Keratinocyte (primary cell): ENCODE data around the gene MAN1C1. TPM values are rescaled to one million over a fixed set of nuclear protein-coding genes. Genes with fewer than 3 reads are reported as not detected.
"Not testable (repeated sequence)": the region's sequence is repeated elsewhere in the genome, so short reads cannot be mapped to it uniquely, and the experiment has no call there.

Experiments used
- DNase-seq: peaks from one replicate; pipeline ENCODE4 v3.0.0-alpha.2; 2011; ENCODE audit warnings: low read depth, missing footprints, low spot score
- FAIRE-seq: peaks from 2 replicates; lab custom pipeline; 2011; peaks lifted over from hg19 to GRCh38; lab: Jason Lieb, UNC
- H2AFZ ChIP-seq: 2 replicates; pipeline ENCODE4 v1.6.0; 2012; ENCODE audit warnings: low read length, control low read depth, inconsistent platforms; ENCODE audit not compliant: control insufficient read depth
- H3K27ac ChIP-seq: 2 replicates; pipeline ENCODE4 v1.5.1; 2011; ENCODE audit warnings: low read length; ENCODE audit not compliant: control insufficient read depth, insufficient read depth
- H3K27me3 ChIP-seq: 3 replicates; pipeline ENCODE4 v1.6.0; 2011; ENCODE audit warnings: low read length; ENCODE audit not compliant: control insufficient read depth, insufficient read depth; ENCODE audit errors: extremely low read depth
- H3K36me3 ChIP-seq, 2 experiments: 2 replicates in 1 of 2; 3 replicates in 1 of 2; pipeline ENCODE4 v1.5.1; 2011; ENCODE audit warnings: low read length in 2 of 2, mild to moderate bottlenecking in 1 of 2; ENCODE audit not compliant: control insufficient read depth in 2 of 2, insufficient read depth in 2 of 2; ENCODE audit errors: extremely low read depth in 1 of 2
- H3K4me1 ChIP-seq: 3 replicates; pipeline ENCODE4 v1.5.1; 2011; ENCODE audit warnings: low read length; ENCODE audit not compliant: control insufficient read depth, insufficient read depth; ENCODE audit errors: extremely low read depth
- H3K4me2 ChIP-seq: 3 replicates; pipeline ENCODE4 v1.6.0; 2011; ENCODE audit warnings: low read depth, low read length; ENCODE audit not compliant: control insufficient read depth, insufficient read depth; ENCODE audit errors: extremely low read depth
- H3K4me3 ChIP-seq, 3 experiments: fragments of 200-600 bp in 1 of 3; sonication (generic) in 1 of 3; 2 replicates in 2 of 3; 3 replicates in 1 of 3; pipeline ENCODE4 v1.5.1; 2011 to 2016; ENCODE audit warnings: low read length in 3 of 3, mild to moderate bottlenecking in 3 of 3, control low read depth in 2 of 3, inconsistent platforms in 1 of 3, low read depth in 1 of 3, mixed read lengths in 1 of 3, mixed run types in 1 of 3, moderate library complexity in 1 of 3; ENCODE audit not compliant: control insufficient read depth in 2 of 3, insufficient read depth in 2 of 3; ENCODE audit errors: extremely low read depth in 1 of 3
- H3K79me2 ChIP-seq: 2 replicates; pipeline ENCODE4 v1.6.0; 2012; ENCODE audit warnings: low read length; ENCODE audit not compliant: control insufficient read depth, insufficient read depth
- H3K9ac ChIP-seq: 3 replicates; pipeline ENCODE4 v1.6.0; 2011; ENCODE audit warnings: low read length; ENCODE audit not compliant: control insufficient read depth, insufficient read depth; ENCODE audit errors: extremely low read depth
- H3K9me1 ChIP-seq: 3 replicates; pipeline ENCODE4 v1.6.0; 2011; ENCODE audit warnings: low read length; ENCODE audit not compliant: control insufficient read depth, insufficient read depth; ENCODE audit errors: extremely low read depth
- H3K9me3 ChIP-seq: 2 replicates; pipeline ENCODE4 v1.5.1; 2012; ENCODE audit warnings: low read depth, low read length; ENCODE audit not compliant: control insufficient read depth
- H4K20me1 ChIP-seq: 3 replicates; pipeline ENCODE4 v1.6.0; 2011; ENCODE audit warnings: low read length; ENCODE audit not compliant: control insufficient read depth, insufficient read depth; ENCODE audit errors: extremely low read depth
- CTCF ChIP-seq, 3 experiments: IDR thresholded peaks in 1 of 3; conservative IDR thresholded peaks in 1 of 3; optimal IDR thresholded peaks in 1 of 3; 2 replicates in 2 of 3; 3 replicates in 1 of 3; pipeline versions ENCODE3 to v1.5.1; 2011; ENCODE audit warnings: low read length in 3 of 3, mild to moderate bottlenecking in 3 of 3, moderate library complexity in 2 of 3, control low read depth in 1 of 3, inconsistent platforms in 1 of 3; ENCODE audit not compliant: insufficient read depth in 2 of 3; ENCODE audit errors: extremely low read depth in 1 of 3
- EZH2 ChIP-seq: IDR thresholded peaks from one replicate; pipeline ENCODE4 v1.6.1; 2012; ENCODE audit warnings: inconsistent platforms, mild to moderate bottlenecking, low read length, moderate library complexity
- dilution Hi-C: fragments of 300-500 bp; cut with MboI; formaldehyde crosslinking; loops from one replicate; pipeline ENCODE4 v1.7.0; 2020; ENCODE audit warnings: low sequenced_read_pairs; ENCODE audit not compliant: extremely low pct_ligation_motif_present
- polyA plus RNA-seq, 5 experiments: library from polyadenylated mRNA; depleted of rRNA in 3 of 5; stranded (reverse) in 3 of 5; stranded (forward) in 1 of 5; unstranded in 1 of 5; fragments of >200 nt; gene quantifications; 1 replicate in 1 of 5; 2 replicates in 3 of 5; 3 replicates in 1 of 5; pipeline versions ENCODE4 v1.2.1 to v1.2.3, GENCODE V29; 2011 to 2012; ENCODE audit warnings: missing spikeins in 2 of 5, low read depth in 1 of 5, low replicate concordance in 1 of 5

The MAN1C1 gene
- polyA plus RNA-seq, 1 donor (not counting 4 experiments of a cell fraction or from before 2014, with no cell fraction given), result 0.07 TPM

- dilution Hi-C loops, result no loop called here
- FAIRE-seq, result no peak
- no peaks in the 10 kb centered on the region for H3K4me1 ChIP-seq
These were observed 116.7 kb downstream of the MAN1C1 start for GRCh38 chr1:25733271-25733670.

DNA sequence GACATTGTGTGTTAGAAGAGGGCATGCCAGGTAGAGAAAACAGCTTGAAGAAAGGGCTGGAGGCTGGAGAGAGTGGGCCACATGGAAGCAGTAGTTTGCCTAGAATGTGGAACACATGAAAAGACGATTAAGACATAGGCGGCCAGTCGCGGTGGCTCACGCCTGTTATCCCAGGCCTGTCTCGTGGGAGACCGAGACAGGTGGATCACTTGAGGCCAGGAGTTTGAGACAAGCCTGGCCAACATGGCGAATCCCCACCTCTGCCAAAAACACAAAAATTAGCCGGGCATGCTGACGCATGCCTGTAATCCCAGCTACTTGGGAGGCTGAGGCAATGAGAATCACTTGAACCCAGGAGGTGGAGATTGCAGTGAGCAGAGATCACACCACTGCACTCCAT lies 118.4 kb downstream of the MAN1C1 start:
- H4K20me1 ChIP-seq, DNase-seq, H3K4me1 ChIP-seq, H3K9ac ChIP-seq, H3K27me3 ChIP-seq, H3K4me2 ChIP-seq, H3K27ac ChIP-seq, FAIRE-seq, H2AFZ ChIP-seq, H3K36me3 ChIP-seq, H3K79me2 ChIP-seq, H3K9me1 ChIP-seq, H3K4me3 ChIP-seq, dilution Hi-C loops, H3K9me3 ChIP-seq: not testable (repeated sequence)

More at GRCh38 chr1:25733271-25733670, 116.7 kb downstream of the MAN1C1 start:
- no peaks in the 10 kb centered on the region for H4K20me1 ChIP-seq
- H3K4me2 ChIP-seq, result no peak overlapping the region
- H3K9ac ChIP-seq, result no peak overlapping the region
- no peaks in the 10 kb centered on the region for H3K79me2 ChIP-seq
- no peak overlapping the region for H3K4me3 ChIP-seq
- H3K9me1 ChIP-seq, result no peaks in the 10 kb centered on the region
- TF ChIP-seq CTCF (optimal IDR thresholded peaks at IDR 0.05 in 1 of 3, IDR thresholded peaks at IDR 0.05 in 1 of 3, conservative IDR thresholded peaks at IDR 0.05 in 1 of 3; ENCODE audit: extremely low read depth in 1 of 3, insufficient read depth in 2 of 3, low read length in 3 of 3) (no peak), EZH2 (no peak)
- DNase-seq, result no peak
- no peak overlapping the region for H2AFZ ChIP-seq
- no peaks in the 10 kb centered on the region for H3K36me3 ChIP-seq
- no peaks in the 10 kb centered on the region for H3K9me3 ChIP-seq
- no peaks in the 10 kb centered on the region for H3K27me3 ChIP-seq
- no peak overlapping the region for H3K27ac ChIP-seq

GRCh38 chr1:25735956-25736529 lies 119.5 kb downstream of the MAN1C1 start:
- dilution Hi-C loops, result no loop called here
- Histone ChIP-seq H2AFZ (no peak overlapping the region), H3K4me1 (no peaks in the 10 kb centered on the region), H3K27me3 (no peaks in the 10 kb centered on the region), H3K79me2 (no peaks in the 10 kb centered on the region), H3K4me3 (no peak overlapping the region), H3K9ac (no peak overlapping the region), H3K36me3 (no peaks in the 10 kb centered on the region), H3K9me3 (no peaks in the 10 kb centered on the region), H4K20me1 (no peaks in the 10 kb centered on the region), H3K4me2 (no peak overlapping the region), H3K27ac (no peak overlapping the region), H3K9me1 (no peaks in the 10 kb centered on the region)
- FAIRE-seq (no peak), DNase-seq (no peak)
- TF ChIP-seq CTCF (optimal IDR thresholded peaks at IDR 0.05 in 1 of 3, IDR thresholded peaks at IDR 0.05 in 1 of 3, conservative IDR thresholded peaks at IDR 0.05 in 1 of 3; ENCODE audit: extremely low read depth in 1 of 3, insufficient read depth in 2 of 3, low read length in 3 of 3) (no peak), EZH2 (no peak)
